H1 (cell line): ENCODE data around the gene CAST. TPM values are rescaled to one million over a fixed set of nuclear protein-coding genes. Genes with fewer than 3 reads are reported as not detected.

Experiments used
- CBX5 ChIP-seq: fragments of 300-800, 300-1000 bp; sonication (generic); IDR thresholded peaks from 2 replicates; pipeline ENCODE4 v1.7.1; 2016; ENCODE audit warnings: antibody characterized with exemption, low read length, low read depth
- CHD7 ChIP-seq: fragments of 300-600 bp; sonication (generic); IDR thresholded peaks from 2 replicates; pipeline ENCODE4 v1.7.1; 2012; ENCODE audit warnings: low read length, moderate library complexity, mild to moderate bottlenecking, inconsistent platforms; ENCODE audit not compliant: insufficient replicate concordance
- EP300 ChIP-seq, 2 experiments: IDR thresholded peaks; 1 replicate in 1 of 2; 2 replicates in 1 of 2; pipeline ENCODE4 v1.6.1; 2011 to 2012; ENCODE audit warnings: low read depth in 2 of 2, low read length in 2 of 2, mild to moderate bottlenecking in 2 of 2, borderline replicate concordance in 1 of 2, inconsistent platforms in 1 of 2, moderate library complexity in 1 of 2
- FOSL1 ChIP-seq: IDR thresholded peaks from 2 replicates; pipeline ENCODE4 v1.6.1; 2011; ENCODE audit warnings: mild to moderate bottlenecking, low read depth, low read length, moderate library complexity; ENCODE audit not compliant: insufficient read depth
- JUN ChIP-seq: IDR thresholded peaks from 2 replicates; pipeline ENCODE4 v1.6.1; 2011; ENCODE audit warnings: low read depth, mild to moderate bottlenecking, improper control_type of control experiment, low read length
- polyA plus RNA-seq, 7 experiments: library from polyadenylated mRNA; depleted of rRNA in 3 of 7; stranded (reverse) in 5 of 7; unstranded in 2 of 7; fragments of >200 nt in 5 of 7; fragments of 200-250 nt in 2 of 7; gene quantifications; 1 replicate in 5 of 7; 2 replicates in 1 of 7; 4 replicates in 1 of 7; pipeline versions ENCODE4 v1.2.1 to v1.2.3, GENCODE V29; 2011 to 2013; ENCODE audit warnings: missing spikeins in 2 of 7, mixed read lengths in 2 of 7
- total RNA-seq: library from RNA; stranded (reverse); fragmentation: NEBNext Ultra II Directional; extraction: Animal tissue kit (Norgen Biotek cat#: 25700); gene quantifications from 2 replicates; pipeline ENCODE4 v1.2.1, GENCODE V29; 2021

The CAST gene
- total and polyA plus RNA-seq, 2 of the 8 experiments (the other 6 are each of a cell fraction or from before 2014, with no cell fraction given) = 9.0 to 48.2 TPM

GRCh38 chr5:96734871-96735325 is 72.7 kb downstream of the CAST start (continued):
- TF ChIP-seq EP300 (IDR thresholded peaks at IDR 0.05; ENCODE audit: borderline replicate concordance in 1 of 2, low read depth in 2 of 2, low read length in 2 of 2) (no peak), FOSL1 (no peak), CHD7 (no peak), JUN (no peak), CBX5 (no peak)
- TF ChIP-seq, all 59 proteins: peak for 0
